Measurements from ENCODE around the gene APLP2.

DNA sequence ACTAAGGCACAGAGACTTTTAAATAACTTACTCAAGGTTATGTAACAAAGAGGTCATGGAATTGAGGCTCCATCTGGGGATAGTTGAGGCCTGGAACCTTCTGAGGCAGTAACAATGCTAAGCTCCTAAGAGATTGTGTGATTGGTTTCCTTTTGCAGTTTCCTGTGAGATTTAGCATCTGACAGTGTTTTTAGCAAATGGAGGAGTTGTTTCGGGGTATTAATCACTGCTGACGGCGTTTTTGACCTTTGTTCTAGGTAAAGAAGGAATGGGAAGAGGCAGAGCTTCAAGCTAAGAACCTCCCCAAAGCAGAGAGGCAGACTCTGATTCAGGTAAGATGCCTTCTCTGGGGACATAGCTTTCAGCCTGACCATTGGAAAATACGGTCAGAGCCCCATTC is 57.8 kb downstream of the APLP2 start:
- no peak for TF ChIP-seq FOXM1 (IDR thresholded peaks at IDR 0.05; ENCODE audit: borderline replicate concordance, low read depth)
- TF ChIP-seq, protein P1, sequence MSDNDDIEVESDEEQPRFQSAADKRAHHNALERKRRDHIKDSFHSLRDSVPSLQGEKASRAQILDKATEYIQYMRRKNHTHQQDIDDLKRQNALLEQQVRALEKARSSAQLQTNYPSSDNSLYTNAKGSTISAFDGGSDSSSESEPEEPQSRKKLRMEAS (IDR thresholded peaks at IDR 0.05): no peak
- TF ChIP-seq NFIC (IDR thresholded peaks at IDR 0.05): no peak
- TF ChIP-seq CEBPB (IDR thresholded peaks at IDR 0.05): no peak
- no peak for TF ChIP-seq YY1 (IDR thresholded peaks at IDR 0.05; ENCODE audit: low read depth)
- TF ChIP-seq, protein P2, sequence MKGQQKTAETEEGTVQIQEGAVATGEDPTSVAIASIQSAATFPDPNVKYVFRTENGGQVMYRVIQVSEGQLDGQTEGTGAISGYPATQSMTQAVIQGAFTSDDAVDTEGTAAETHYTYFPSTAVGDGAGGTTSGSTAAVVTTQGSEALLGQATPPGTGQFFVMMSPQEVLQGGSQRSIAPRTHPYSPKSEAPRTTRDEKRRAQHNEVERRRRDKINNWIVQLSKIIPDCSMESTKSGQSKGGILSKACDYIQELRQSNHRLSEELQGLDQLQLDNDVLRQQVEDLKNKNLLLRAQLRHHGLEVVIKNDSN (IDR thresholded peaks at IDR 0.05): no peak
- TF ChIP-seq RAD21 (IDR thresholded peaks at IDR 0.05; ENCODE audit: low read depth): no peak
- TF ChIP-seq, protein P3, sequence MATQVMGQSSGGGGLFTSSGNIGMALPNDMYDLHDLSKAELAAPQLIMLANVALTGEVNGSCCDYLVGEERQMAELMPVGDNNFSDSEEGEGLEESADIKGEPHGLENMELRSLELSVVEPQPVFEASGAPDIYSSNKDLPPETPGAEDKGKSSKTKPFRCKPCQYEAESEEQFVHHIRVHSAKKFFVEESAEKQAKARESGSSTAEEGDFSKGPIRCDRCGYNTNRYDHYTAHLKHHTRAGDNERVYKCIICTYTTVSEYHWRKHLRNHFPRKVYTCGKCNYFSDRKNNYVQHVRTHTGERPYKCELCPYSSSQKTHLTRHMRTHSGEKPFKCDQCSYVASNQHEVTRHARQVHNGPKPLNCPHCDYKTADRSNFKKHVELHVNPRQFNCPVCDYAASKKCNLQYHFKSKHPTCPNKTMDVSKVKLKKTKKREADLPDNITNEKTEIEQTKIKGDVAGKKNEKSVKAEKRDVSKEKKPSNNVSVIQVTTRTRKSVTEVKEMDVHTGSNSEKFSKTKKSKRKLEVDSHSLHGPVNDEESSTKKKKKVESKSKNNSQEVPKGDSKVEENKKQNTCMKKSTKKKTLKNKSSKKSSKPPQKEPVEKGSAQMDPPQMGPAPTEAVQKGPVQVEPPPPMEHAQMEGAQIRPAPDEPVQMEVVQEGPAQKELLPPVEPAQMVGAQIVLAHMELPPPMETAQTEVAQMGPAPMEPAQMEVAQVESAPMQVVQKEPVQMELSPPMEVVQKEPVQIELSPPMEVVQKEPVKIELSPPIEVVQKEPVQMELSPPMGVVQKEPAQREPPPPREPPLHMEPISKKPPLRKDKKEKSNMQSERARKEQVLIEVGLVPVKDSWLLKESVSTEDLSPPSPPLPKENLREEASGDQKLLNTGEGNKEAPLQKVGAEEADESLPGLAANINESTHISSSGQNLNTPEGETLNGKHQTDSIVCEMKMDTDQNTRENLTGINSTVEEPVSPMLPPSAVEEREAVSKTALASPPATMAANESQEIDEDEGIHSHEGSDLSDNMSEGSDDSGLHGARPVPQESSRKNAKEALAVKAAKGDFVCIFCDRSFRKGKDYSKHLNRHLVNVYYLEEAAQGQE (IDR thresholded peaks at IDR 0.05; ENCODE audit: low read depth): no peak
- TF ChIP-seq ZBTB7A (IDR thresholded peaks at IDR 0.05; ENCODE audit: low read depth): no peak
- TF ChIP-seq EP300 (IDR thresholded peaks at IDR 0.05; ENCODE audit: borderline replicate concordance): no peak
- no peak for TF ChIP-seq TCF12 (IDR thresholded peaks at IDR 0.05; ENCODE audit: low read depth)

Data from Ishikawa (cell line).